GM19238 (cell line): ENCODE results near the gene XPO4.

Experiments used
- DNase-seq: peaks from one replicate; pipeline ENCODE4 v3.0.0; 2011; ENCODE audit warnings: low spot score; ENCODE audit not compliant: insufficient read length

Gene XPO4

DNA sequence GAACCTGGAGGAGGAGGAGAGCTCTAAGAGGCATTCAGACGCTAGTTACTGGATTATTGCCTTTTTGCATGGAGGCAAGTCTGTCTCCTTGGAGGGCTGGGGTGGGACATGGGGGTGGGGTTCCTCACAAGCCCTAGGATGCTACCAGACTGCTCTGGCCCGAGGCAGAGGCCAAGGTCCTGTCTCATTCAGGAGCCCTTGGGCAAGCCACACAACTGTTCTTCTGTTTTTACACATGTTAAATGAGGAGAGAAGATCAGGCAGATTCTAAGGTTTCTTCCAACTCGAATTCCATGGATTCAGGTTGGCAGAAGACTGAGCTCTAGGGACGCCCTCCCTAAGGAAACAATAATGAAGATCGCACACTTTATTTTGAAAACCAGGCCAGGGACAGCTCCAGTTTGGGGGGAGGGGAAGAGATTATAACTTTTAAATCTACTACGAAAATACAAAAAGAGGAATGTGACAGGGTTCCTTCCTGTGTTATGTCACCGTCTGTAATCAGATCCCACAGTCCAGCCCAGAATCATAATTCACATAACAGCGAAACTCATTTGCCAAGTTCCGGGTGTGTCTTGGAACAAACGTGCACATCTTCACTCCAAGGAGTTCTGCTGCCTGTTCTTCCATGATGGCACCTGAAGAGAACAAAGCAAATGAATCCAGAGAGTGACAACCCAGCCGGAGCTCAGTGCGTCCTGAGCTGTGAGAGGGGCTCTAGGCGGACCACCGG, 173.8 kb downstream of the XPO4 start:
- DNase-seq: no peak

DNA sequence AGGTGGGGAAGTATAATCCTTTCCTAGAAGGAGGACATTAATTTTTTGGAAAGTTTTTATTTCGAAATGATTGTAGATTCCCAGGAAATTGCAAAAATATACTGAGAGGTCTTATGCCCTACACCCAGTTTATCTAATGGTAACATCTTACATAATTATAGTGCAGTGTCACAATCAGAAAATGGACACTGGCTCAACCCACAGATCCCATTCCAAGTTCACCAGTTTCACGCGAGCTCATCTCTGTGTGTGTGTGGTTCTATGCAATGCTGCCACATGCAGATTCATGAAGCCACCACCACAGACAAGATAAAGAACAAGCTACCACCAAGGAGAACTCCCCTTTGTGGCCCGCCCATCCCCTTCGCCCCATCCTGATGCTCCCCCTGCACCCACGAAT, 174.7 kb downstream of the XPO4 start:
- no peak for DNase-seq
